Body of pancreas (tissue), 4 donors: ENCODE results near the gene UPF3A.

Source experiments
- POLR2A ChIP-seq, 3 donors: fragments of 450-650 bp; IDR thresholded peaks; one replicate each; pipeline ENCODE4 v1.6.1; 2016; ENCODE audit warnings: antibody characterized with exemption in 3 of 3, mild to moderate bottlenecking in 2 of 3
- TF ChIP-seq, protein P1 (sequence below), 7 experiments: fragments of 450-650 bp in 4 of 7; fragments of 200-600 bp in 3 of 7; sonication (generic) in 3 of 7; IDR thresholded peaks; one replicate each; pipeline ENCODE4 v1.5.1; 2016 to 2019; ENCODE audit warnings: antibody characterized with exemption in 7 of 7

DNA sequence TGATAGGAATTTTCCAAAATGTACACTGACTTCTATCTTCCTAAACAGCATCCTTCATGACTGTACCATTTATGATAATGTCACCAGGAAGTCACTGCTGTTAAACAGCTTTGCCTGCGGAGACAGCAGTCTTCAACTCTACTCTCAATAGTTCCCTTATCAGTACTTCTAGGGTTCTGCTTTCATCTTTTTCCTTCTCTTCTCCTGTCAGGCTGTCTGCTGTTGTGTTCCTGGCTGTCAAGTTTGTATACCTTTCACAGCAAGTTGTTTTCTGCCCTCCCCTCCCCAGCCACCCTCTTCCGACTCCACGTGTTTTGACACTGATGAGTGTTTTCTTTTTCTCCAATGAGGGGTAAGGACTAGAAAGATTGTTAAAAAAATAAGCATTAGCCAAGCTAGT lies 2.2 kb downstream of the UPF3A start:
- TF ChIP-seq, protein P1, sequence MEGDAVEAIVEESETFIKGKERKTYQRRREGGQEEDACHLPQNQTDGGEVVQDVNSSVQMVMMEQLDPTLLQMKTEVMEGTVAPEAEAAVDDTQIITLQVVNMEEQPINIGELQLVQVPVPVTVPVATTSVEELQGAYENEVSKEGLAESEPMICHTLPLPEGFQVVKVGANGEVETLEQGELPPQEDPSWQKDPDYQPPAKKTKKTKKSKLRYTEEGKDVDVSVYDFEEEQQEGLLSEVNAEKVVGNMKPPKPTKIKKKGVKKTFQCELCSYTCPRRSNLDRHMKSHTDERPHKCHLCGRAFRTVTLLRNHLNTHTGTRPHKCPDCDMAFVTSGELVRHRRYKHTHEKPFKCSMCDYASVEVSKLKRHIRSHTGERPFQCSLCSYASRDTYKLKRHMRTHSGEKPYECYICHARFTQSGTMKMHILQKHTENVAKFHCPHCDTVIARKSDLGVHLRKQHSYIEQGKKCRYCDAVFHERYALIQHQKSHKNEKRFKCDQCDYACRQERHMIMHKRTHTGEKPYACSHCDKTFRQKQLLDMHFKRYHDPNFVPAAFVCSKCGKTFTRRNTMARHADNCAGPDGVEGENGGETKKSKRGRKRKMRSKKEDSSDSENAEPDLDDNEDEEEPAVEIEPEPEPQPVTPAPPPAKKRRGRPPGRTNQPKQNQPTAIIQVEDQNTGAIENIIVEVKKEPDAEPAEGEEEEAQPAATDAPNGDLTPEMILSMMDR (IDR thresholded peaks at IDR 0.05) = no peak
- no peak for TF ChIP-seq POLR2A (IDR thresholded peaks at IDR 0.05)
